CD4-positive, alpha-beta T cell treated with Interleukin-6 for 4 hours (primary cell): ENCODE results near the gene TXNDC12.
A peak's percentile ranks its signal among the peaks of the same experiment; 100 is the strongest.
"Not testable (repeated sequence)": the region's sequence is repeated elsewhere in the genome, so short reads cannot be mapped to it uniquely, and the experiment has no call there.

ENCODE experiments used
- DNase-seq: peaks from one replicate; pipeline ENCODE4 v3.0.0-alpha.2; 2020; ENCODE audit warnings: mixed read lengths

TXNDC12 gene

GRCh38 chr1:52045666-52046195 lies 9.3 kb downstream of the TXNDC12 start:
- DNase-seq, result not testable (repeated sequence)

- no peak for DNase-seq
These were observed 9.8 kb downstream of the TXNDC12 start for GRCh38 chr1:52045236-52045635.

- DNase-seq, result no peak
These were observed 13.3 kb downstream of the TXNDC12 start for GRCh38 chr1:52041551-52042185.

- DNase-seq, result no peak
These were observed 17.1 kb downstream of the TXNDC12 start for GRCh38 chr1:52037909-52038308.

GRCh38 chr1:52037402-52037814 lies 17.6 kb downstream of the TXNDC12 start:
- no peak for DNase-seq

GRCh38 chr1:52034050-52034384 lies 21.0 kb downstream of the TXNDC12 start:
- no peak for DNase-seq

- DNase-seq, result peak; percentile 90
These were observed 21.6 kb downstream of the TXNDC12 start, which contains the start of gene KTI12 for GRCh38 chr1:52033190-52034049. Gene KTI12, minus strand, starts transcription at chr1:52033810. Its CDS starts 49 bp downstream, at chr1:52033761.

- peak; percentile 19 for DNase-seq
These were observed 22.2 kb downstream of the TXNDC12 start for GRCh38 chr1:52032785-52033131.

GRCh38 chr1:52032124-52032784 lies 22.7 kb downstream of the TXNDC12 start:
- DNase-seq, result no peak

GRCh38 chr1:52028839-52029238 lies 26.2 kb downstream of the TXNDC12 start:
- not testable (repeated sequence) for DNase-seq

GRCh38 chr1:52028328-52028727 lies 26.7 kb downstream of the TXNDC12 start:
- DNase-seq, result no peak

GRCh38 chr1:52026278-52026677 lies 28.7 kb downstream of the TXNDC12 start:
- DNase-seq, result no peak

- DNase-seq, result no peak
These were observed 32.9 kb downstream of the TXNDC12 start for GRCh38 chr1:52022133-52022532.

GRCh38 chr1:52008071-52008809 lies 46.8 kb downstream of the TXNDC12 start:
- DNase-seq, result no peak

GRCh38 chr1:52007215-52008002 lies 47.6 kb downstream of the TXNDC12 start:
- DNase-seq, result no peak

- not testable (repeated sequence) for DNase-seq
These were observed 48.9 kb downstream of the TXNDC12 start for GRCh38 chr1:52006081-52006553.

GRCh38 chr1:52005548-52005947 lies 49.4 kb downstream of the TXNDC12 start:
- DNase-seq, result not testable (repeated sequence)

GRCh38 chr1:52003877-52004276 lies 51.1 kb downstream of the TXNDC12 start:
- DNase-seq, result no peak

GRCh38 chr1:52002038-52002917 lies 52.7 kb downstream of the TXNDC12 start:
- DNase-seq, result peak; percentile 55

GRCh38 chr1:51998701-51999100 lies 56.3 kb downstream of the TXNDC12 start:
- no peak for DNase-seq

GRCh38 chr1:51997974-51998382 lies 57.0 kb downstream of the TXNDC12 start:
- DNase-seq, result no peak
